ENCODE data around the gene TBXAS1. TPM values are rescaled to one million over a fixed set of nuclear protein-coding genes. Genes with fewer than 3 reads are reported as not detected.

Gene TBXAS1
- total and polyA plus RNA-seq, 4 donors, result 4.1 to 22.4 (median 12.2) TPM

DNA sequence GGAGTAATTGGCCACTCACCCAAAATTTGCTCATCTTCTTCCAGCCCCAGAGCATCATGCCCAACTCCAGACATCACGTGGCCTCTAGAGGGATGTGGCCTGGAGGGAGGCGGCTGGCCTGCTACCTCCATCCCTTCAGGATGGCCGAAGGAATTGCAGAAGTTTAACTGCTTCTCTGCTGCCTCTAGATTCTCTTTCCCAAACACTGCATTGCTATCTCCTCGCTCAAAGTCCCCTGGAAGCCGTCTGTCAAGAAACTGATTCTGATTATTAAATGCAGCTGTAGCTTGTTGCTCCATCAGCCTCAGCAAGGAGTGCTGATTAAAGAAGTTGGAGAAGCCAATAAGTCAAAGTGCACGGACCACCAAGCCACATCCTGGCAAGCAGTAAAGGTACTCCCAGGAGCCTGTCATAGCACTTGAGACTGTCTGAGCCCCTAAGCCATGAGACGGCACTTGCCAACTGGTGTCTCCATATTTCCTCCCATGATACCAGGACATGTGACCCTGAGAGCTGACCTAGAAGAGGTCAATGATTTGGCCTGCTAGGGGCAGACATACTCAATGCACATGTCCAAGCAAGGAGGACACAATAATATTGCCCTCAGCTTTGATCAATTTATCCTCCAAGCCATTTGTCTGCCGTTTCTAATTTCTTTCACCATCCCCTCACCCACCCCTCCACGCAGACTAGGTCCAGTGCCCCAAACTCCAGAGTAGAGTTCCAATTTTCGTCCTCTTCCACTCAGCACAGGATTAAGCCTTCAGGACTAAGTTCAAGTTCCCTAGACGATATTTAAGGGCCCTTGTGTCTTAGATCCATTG, 84.2 kb downstream of the TBXAS1 start:
- DNase-seq (ENCODE audit: low spot score), result no peak
- Histone ChIP-seq H3K4me1 (ENCODE audit: control insufficient read depth in 4 of 4, insufficient read depth in 4 of 4, low read length in 3 of 4) (peaks cover 0 to 2% (median 0%) of the 10 kb centered on the region in 4 donors), H3K9ac (ENCODE audit: low read depth in 1 of 2, low read length in 2 of 2) (no peak overlapping the region), H3K9me3 (ENCODE audit: control insufficient read depth in 4 of 4, low read length in 3 of 4) (no peaks in the 10 kb centered on the region), H3K27ac (ENCODE audit: low read depth in 1 of 2, low read length in 2 of 2) (no peak overlapping the region), H3K27me3 (ENCODE audit: control insufficient read depth in 4 of 4, insufficient read depth in 4 of 4, low read length in 3 of 4) (no peaks in the 10 kb centered on the region), H3K36me3 (ENCODE audit: control insufficient read depth in 4 of 4, insufficient read depth in 3 of 4, low read depth in 1 of 4, low read length in 3 of 4) (no peaks in the 10 kb centered on the region), H3K4me3 (ENCODE audit: low read depth in 1 of 3, low read length in 3 of 3) (no peak overlapping the region)
- 85% methylated on average over 11 of the region's 11 CpGs for WGBS
- no peak for TF ChIP-seq YY1 (IDR thresholded peaks at IDR 0.05)
- no peak for TF ChIP-seq NR2F2 (IDR thresholded peaks at IDR 0.05)
- no peak for TF ChIP-seq GABPA (IDR thresholded peaks at IDR 0.05 in 1 of 2, conservative IDR thresholded peaks at IDR 0.05 in 1 of 2)
- TF ChIP-seq JUND (IDR thresholded peaks at IDR 0.05), result no peak
- TF ChIP-seq ZBTB33 (IDR thresholded peaks at IDR 0.05), result no peak
- TF ChIP-seq, protein P1, sequence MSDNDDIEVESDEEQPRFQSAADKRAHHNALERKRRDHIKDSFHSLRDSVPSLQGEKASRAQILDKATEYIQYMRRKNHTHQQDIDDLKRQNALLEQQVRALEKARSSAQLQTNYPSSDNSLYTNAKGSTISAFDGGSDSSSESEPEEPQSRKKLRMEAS (IDR thresholded peaks at IDR 0.05), result no peak
- no peak for TF ChIP-seq REST (IDR thresholded peaks at IDR 0.05)
- no peak for TF ChIP-seq HNF4G (IDR thresholded peaks at IDR 0.05)
- no peak for TF ChIP-seq FOXA2 (IDR thresholded peaks at IDR 0.05)
- no peak for TF ChIP-seq HNF4A (conservative IDR thresholded peaks at IDR 0.05)
- TF ChIP-seq, protein P2, sequence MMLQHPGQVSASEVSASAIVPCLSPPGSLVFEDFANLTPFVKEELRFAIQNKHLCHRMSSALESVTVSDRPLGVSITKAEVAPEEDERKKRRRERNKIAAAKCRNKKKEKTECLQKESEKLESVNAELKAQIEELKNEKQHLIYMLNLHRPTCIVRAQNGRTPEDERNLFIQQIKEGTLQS (IDR thresholded peaks at IDR 0.05), result no peak
- TF ChIP-seq RXRA (IDR thresholded peaks at IDR 0.05), result no peak
- TF ChIP-seq SP1 (IDR thresholded peaks at IDR 0.05), result no peak
- no peak for TF ChIP-seq TAF1 (conservative IDR thresholded peaks at IDR 0.05)
- TF ChIP-seq FOXA1 (IDR thresholded peaks at IDR 0.05), result no peak
- TF ChIP-seq EGR1 (IDR thresholded peaks at IDR 0.05; ENCODE audit: low read depth in 2 of 2), result no peak
- TF ChIP-seq RAD21 (IDR thresholded peaks at IDR 0.05), result no peak
- TF ChIP-seq, protein P3, sequence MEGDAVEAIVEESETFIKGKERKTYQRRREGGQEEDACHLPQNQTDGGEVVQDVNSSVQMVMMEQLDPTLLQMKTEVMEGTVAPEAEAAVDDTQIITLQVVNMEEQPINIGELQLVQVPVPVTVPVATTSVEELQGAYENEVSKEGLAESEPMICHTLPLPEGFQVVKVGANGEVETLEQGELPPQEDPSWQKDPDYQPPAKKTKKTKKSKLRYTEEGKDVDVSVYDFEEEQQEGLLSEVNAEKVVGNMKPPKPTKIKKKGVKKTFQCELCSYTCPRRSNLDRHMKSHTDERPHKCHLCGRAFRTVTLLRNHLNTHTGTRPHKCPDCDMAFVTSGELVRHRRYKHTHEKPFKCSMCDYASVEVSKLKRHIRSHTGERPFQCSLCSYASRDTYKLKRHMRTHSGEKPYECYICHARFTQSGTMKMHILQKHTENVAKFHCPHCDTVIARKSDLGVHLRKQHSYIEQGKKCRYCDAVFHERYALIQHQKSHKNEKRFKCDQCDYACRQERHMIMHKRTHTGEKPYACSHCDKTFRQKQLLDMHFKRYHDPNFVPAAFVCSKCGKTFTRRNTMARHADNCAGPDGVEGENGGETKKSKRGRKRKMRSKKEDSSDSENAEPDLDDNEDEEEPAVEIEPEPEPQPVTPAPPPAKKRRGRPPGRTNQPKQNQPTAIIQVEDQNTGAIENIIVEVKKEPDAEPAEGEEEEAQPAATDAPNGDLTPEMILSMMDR (IDR thresholded peaks at IDR 0.05; ENCODE audit: low read depth, low read length, missing input control), result no peak

Data from liver (tissue), 9 donors.